Fibroblast of skin of right quadriceps (primary cell): Measurements from ENCODE around the gene CLEC3A.
"Not testable (repeated sequence)": the region's sequence is repeated elsewhere in the genome, so short reads cannot be mapped to it uniquely, and the experiment has no call there.

Experiments
- DNase-seq: peaks from one replicate; pipeline ENCODE4 v3.0.0-alpha.2; 2013

CLEC3A gene

GRCh38 chr16:78035012-78035411 lies 12.7 kb downstream of the CLEC3A start:
- no peak for DNase-seq

GRCh38 chr16:78040396-78040795 lies 18.0 kb downstream of the CLEC3A start:
- DNase-seq = no peak

GRCh38 chr16:78045865-78046581 lies 23.7 kb downstream of the CLEC3A start:
- DNase-seq = peak; percentile 60

GRCh38 chr16:78048319-78048718 lies 26.0 kb downstream of the CLEC3A start:
- no peak for DNase-seq

GRCh38 chr16:78050734-78051400 lies 28.5 kb downstream of the CLEC3A start:
- DNase-seq = no peak

GRCh38 chr16:78057803-78058564 lies 35.6 kb downstream of the CLEC3A start:
- DNase-seq = no peak

GRCh38 chr16:78059806-78060205 lies 37.5 kb downstream of the CLEC3A start:
- not testable (repeated sequence) for DNase-seq

GRCh38 chr16:78060295-78060694 lies 37.9 kb downstream of the CLEC3A start:
- DNase-seq = no peak

- DNase-seq = no peak
These were observed 38.5 kb downstream of the CLEC3A start for GRCh38 chr16:78060809-78061208.

GRCh38 chr16:78065319-78065718 lies 43.0 kb downstream of the CLEC3A start:
- no peak for DNase-seq

GRCh38 chr16:78069913-78070312 lies 47.6 kb downstream of the CLEC3A start:
- no peak for DNase-seq

- no peak for DNase-seq
These were observed 49.9 kb downstream of the CLEC3A start for GRCh38 chr16:78072275-78072674.

GRCh38 chr16:78075800-78076199 lies 53.5 kb downstream of the CLEC3A start:
- no peak for DNase-seq

- DNase-seq = no peak
These were observed 59.0 kb downstream of the CLEC3A start for GRCh38 chr16:78081341-78081740.
